Sigmoid colon (tissue), 4 donors: ENCODE data around the gene RASSF6.

Experiments
- CTCF ChIP-seq, 4 experiments: fragments of 450-650 bp in 3 of 4; fragments of 200-600 bp in 1 of 4; IDR thresholded peaks; one replicate each; pipeline ENCODE4 v1.5.1; 2016 to 2019; ENCODE audit warnings: antibody characterized with exemption in 4 of 4, mild to moderate bottlenecking in 3 of 4, moderate library complexity in 2 of 4
- EP300 ChIP-seq, 4 donors: sonication (generic); formaldehyde crosslinking; IDR thresholded peaks; one replicate each; pipeline ENCODE4 v1.6.1; 2017; ENCODE audit warnings: antibody characterized with exemption in 4 of 4
- POLR2A ChIP-seq, 2 donors: fragments of 450-650 bp; IDR thresholded peaks; one replicate each; pipeline ENCODE4 v1.6.1; 2016; ENCODE audit warnings: antibody characterized with exemption in 2 of 2, mild to moderate bottlenecking in 2 of 2, moderate library complexity in 2 of 2
- POLR2AphosphoS5 ChIP-seq, 4 donors: sonication (generic); formaldehyde crosslinking; IDR thresholded peaks; one replicate each; pipeline ENCODE4 v1.6.1; 2017; ENCODE audit warnings: antibody characterized with exemption in 4 of 4

- no peak for TF ChIP-seq POLR2AphosphoS5 (IDR thresholded peaks at IDR 0.05)
- TF ChIP-seq CTCF (IDR thresholded peaks at IDR 0.05): no peak
- TF ChIP-seq POLR2A (IDR thresholded peaks at IDR 0.05): no peak
- TF ChIP-seq EP300 (IDR thresholded peaks at IDR 0.05): no peak
Measured at GRCh38 chr4:73525611-73526010, 94.6 kb downstream of the RASSF6 start.
